HG03378 (cell line): Measurements from ENCODE around the gene NIP7.

Experiments
- ATAC-seq: cut with Tn5 transposase; IDR thresholded peaks from one replicate; pipeline ENCODE4 v1.9.1; 2021; ENCODE audit warnings: mild to moderate bottlenecking, moderate library complexity; ENCODE audit not compliant: unreplicated experiment

NIP7 gene

DNA sequence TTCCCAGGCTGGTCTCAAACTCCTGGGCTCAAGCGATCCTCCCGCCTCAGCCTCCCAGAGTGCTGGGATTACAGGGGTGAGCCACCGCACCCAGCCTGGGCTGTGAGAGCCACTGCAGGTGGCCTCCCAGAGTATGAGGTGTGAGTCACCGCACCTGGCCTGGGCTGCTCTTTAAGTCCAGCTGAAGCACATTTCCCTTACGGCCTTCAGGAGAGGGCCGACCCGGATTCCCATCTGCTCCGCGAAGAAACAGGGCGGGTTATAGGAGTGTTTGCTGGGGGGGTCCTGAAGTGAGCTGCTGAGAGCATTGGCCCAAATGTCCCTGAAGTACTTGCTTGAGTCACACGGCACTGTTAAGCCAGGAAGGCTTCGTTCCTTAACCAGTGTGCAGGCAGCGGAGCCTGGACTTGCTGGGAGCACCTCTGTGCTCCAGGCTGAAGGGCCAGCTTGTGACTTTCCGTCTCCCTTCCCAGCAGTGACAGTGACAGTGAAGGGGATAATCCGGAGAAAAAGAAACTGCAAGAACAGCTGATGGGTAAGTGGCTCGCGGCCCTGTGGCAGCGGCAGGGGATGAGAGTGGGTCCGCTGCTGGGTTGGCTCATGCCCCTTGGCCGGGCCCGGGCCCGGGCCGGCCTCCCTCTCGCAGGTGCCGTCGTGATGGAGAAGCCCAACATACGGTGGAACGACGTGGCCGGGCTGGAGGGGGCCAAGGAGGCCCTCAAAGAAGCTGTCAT, 21.2 kb upstream of the NIP7 start:
- ATAC-seq: no peak

DNA sequence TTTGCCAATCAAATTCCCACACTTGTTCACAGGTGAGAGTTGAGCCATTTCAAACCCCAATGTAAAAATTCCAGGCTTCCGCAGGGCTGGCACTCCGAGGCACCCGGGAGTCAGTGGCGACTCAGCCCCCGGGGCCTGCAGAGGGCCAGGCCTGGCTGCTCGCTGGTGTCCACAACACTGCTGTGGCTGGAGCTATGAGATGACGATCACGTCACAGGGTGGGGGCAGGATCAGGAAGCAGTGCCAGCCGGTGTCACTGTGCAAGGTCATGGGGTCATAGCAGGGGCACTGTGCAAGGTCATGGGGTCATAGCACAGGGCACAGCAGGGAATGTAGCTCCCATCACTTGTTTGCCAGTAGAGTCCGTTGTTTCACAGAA, 20.7 kb upstream of the NIP7 start:
- no peak for ATAC-seq

DNA sequence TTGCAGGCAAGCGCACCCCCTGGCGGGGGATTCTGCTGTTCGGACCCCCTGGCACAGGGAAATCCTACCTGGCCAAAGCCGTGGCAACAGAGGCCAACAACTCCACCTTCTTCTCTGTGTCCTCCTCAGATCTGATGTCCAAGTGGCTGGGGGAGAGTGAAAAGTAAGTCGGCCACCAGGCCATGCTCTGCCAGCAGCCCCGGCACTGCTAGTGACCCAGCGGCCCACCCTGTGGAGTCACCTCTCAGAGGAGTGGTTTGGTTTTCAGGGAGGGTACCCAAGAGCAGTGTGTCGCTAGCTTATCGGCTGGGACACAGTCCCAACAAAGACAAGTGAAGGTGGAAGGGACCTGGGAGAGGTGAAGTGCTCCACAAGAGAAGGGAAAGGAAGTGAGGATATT, 20.2 kb upstream of the NIP7 start:
- ATAC-seq: no peak

DNA sequence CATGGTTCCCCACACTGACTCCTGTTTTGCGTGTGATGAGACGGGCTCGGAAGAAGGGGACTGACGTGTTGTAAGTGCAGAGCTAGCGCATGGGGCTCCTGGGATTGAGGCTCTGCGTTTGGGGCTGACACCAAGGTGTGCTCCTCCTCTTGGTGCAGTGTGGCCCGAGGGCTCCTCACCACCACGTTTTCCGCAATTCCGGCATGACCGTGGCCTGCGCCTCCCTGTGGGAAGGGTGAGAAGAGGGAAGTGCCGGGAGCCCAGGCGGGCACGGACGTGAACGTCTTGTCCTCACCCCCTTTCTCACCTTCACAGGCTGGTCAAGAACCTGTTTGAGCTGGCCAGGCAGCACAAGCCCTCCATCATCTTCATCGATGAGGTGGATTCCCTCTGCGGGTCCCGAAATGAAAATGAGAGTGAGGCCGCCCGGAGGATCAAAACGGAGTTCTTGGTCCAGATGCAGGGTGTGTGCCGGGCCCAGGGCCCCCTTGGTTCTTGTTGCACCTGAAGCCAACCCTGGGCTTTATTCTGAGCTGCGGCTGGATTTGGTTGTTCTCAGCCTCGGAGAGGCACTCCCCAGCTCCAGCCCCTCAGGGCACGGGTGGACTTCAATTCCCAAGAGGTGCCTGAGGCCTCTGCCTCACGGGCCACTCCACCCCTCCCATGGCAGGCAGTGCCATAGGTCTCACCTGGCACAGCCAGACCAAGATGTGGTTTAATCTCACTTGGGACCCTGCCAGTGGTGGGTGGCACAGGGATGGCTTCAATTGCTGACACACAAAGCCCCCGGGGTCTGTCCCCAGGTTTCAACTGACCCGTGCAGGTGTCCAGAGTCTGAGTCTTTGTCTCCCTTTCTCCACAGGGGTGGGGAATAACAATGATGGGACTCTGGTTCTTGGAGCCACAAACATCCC, 19.5 kb upstream of the NIP7 start:
- no peak for ATAC-seq

DNA sequence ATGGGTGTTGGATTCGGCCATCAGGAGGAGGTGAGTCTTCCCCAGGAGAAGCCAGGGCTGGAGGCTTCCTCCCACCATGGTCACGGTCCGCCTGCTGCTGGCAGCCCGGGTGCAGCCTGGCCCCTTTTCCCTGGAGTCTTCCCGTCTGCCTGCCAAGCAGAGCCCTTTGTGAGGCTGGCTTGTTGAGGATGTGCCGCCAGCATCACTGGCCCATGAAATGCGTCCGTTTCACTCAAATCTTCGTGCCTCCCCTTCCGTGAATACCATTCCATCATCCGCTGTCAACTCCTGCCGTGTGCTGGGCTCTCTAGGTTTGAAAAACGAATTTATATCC, 18.9 kb upstream of the NIP7 start:
- ATAC-seq: no peak

DNA sequence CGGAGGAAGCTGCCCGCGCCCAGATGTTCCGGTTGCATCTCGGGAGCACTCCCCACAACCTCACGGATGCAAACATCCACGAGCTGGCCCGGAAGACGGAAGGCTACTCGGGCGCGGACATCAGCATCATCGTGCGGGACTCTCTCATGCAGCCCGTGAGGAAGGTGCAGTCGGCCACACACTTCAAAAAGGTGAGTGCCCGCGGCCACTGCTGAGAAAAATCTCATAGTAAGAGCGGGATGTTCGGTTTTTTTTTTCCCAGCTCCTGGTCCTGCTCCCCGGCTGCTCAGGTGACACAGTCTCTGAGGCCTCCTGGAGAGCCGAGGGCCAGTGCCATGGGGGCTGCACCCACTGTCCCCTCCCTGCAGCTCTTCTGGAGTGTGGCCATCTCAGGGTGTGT, 18.5 kb upstream of the NIP7 start:
- no peak for ATAC-seq

DNA sequence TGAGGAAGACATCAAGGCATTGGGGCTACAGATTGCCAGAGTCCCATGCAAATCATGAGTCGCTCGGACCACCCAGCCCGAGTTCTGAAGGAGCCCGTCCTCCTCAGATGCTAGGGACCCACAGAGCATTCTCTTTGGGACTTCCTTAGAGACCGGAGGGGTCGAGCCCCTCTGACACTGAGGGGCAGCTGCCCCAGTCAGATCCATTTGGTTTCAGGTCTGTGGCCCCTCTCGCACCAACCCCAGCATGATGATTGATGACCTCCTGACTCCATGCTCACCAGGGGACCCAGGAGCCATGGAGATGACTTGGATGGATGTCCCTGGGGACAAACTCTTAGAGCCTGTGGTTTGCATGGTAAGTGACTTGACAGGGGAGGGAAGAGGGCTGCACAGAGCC, 17.2 kb upstream of the NIP7 start:
- ATAC-seq: no peak

DNA sequence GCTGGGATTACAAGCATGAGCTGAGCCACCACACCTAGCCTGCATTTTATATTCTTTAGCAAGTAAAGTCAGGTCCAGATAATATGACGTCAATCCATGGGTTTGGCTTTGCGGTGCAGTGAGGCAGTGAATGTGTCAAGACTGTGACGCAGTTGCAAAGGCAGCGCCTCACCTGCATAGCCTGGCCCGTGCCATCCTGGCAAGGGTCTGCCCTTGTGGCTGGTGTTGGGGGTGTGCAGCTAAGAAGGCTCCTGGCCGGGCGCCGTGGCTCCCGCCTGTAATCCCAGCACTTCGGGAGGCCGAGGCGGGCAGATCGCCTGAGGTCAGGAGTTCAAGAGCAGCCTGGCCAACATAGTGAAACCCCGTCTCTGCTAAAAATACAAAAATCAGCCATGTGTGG, 16.2 kb upstream of the NIP7 start:
- ATAC-seq: no peak

DNA sequence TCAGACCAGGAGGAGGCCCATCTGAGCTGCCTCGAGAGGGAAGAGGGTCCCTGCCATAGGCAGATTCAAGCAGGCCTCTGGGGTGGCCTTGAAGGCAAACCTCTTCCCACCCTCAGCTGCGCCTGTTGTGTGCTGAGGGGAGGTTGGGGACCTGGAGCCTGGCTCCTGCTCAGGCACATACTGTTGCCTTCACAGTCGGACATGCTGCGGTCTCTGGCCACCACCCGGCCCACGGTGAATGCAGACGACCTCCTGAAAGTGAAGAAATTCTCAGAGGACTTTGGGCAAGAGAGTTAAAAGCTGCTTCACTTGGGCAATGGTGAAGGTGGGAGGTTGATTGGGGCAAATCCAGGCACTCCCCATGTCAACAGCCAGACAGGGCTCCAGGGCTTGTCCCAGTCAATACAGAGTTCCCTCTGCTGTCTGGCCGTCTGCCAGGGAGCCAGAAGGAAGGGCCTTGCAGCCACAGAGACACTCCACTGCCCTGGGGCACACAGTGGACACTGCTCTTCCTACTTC, 15.5 kb upstream of the NIP7 start:
- ATAC-seq: no peak

DNA sequence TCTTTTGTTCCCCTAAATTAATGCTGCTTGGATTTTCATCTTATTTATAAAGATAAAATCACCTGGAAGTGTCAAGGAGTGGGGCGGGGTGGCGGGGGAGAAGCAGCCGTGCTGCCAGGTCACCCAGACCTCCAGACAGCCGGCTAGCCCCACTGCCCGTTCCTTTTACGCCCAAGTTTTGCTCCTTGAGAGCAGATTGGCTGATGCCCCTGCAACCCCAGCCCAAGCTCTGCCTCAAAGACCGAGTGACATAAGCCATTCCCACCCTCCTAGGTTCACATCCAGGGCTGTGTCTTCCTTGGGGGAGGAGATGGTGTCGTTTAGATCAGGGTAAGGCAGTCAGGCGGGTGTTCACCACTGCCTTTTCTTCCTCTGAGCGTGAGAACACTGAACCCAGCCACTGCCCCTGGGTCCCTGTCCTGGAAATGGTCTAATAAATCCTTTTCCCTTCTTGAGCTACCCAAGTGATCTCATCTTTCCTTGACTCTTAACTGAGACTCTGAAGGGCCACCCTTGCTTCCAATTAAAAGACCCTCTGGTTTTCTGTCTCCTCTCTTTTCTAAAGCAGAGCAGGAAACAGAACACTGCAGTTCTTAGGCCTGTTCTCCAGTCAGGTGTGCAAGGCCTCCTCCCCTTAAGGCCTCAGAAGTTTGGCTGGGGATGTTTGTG, 14.9 kb upstream of the NIP7 start:
- ATAC-seq: no peak

DNA sequence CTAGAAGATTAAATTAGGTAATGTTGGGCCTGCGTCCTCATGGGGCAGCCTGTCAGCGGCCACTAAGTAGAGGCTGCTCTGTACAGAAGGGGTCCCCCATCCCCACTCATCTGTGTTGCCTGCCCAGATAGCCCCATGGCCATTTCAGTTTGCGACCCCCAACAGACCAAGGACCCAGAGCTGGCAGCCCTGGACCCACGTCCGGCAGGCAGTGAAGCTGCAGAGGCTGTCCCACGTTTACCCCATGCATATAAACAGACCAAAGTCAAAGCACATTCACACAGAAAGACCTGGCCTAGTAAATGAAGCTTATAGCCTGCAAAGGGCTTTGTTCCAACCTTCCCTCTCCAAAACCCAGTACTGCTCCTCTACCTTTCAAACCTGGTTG, 13.8 kb upstream of the NIP7 start:
- no peak for ATAC-seq

DNA sequence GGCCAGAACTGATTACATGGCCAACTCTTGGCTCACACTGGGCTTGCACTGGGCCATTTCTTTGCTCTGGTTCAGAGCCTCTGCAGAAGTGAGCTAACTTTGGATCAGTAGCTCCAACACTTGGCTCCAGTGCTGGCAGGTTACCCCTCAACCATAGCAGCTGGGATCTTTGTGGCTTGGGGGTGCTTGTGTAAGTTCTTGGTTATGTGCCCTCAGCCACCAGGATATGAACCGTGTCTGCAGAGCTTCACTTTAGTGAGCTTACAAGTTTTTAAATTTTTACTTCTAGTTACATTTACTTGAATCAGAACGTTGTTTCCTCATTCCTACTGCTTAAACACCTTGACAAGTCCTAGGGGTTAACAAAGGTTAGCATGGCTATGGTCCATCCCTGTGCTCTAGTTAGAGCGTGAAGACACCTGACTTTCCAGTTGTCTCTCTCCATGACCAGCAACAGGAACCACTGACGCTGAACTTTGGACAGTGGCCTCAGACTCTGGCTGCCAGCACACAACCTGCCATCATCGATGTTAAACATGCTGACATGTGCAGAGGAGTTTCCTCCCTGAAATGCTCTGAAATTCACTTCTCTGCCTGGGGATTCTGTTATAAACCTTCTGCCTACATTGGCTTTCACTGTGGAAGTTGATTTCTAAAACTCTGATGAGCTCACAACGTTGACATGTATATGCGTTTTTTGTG, 13.2 kb upstream of the NIP7 start:
- ATAC-seq: no peak

DNA sequence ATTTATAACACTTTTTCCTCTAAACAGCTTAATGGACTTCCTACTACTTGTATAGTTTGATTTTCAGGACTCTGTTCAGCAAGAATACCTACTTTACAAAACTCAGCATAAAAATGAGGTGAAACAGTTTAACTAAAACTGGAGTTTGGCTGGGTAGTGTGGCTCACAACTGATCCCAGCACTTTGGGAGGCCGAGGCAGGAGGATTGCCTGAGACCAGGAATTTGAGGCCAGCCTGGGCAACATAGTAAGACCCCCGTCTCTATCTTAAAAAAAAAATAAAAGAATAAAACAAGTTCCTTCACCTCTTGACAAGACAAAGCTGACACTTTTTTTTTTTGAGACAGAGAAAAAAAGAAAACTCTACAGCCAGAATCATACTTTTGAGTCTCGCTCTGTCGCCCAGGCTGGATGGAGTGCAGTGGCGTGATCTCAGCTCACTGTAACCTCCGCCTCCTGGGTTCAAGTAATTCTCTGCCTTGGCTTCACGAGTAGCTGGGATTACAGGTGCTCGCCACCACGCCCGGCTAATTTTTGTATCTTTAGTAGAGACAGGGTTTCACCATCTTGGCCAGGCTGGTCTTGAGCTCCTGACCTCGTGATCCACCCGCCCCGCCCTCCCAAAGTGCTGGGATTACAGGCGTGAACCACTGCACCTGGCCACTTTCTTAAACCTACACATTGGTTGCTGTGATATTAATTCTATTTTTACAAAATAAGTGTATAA, 11.8 kb upstream of the NIP7 start:
- ATAC-seq: no peak

DNA sequence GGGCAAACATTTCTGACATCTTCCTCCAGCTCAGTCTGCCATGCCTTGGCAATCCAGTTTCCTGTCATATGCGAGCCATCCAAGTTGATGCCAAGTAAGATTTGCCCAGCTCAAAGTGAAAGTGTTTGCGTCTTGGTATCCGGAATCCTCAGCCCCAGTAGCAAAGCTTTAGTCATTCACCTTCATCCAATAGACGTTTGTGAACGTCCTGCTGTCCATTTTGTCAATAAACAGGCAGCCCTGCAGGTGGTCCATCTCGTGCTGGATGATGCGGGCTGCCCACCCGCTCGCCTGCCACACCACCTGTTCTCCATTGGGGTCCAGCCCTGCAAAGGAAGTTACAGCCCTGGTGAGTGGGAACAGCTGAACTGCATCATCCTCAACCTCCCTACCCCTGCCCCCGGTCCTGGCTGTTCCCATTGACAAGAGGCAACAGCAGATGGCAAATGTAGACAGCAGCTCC, 10.7 kb upstream of the NIP7 start:
- ATAC-seq: no peak

DNA sequence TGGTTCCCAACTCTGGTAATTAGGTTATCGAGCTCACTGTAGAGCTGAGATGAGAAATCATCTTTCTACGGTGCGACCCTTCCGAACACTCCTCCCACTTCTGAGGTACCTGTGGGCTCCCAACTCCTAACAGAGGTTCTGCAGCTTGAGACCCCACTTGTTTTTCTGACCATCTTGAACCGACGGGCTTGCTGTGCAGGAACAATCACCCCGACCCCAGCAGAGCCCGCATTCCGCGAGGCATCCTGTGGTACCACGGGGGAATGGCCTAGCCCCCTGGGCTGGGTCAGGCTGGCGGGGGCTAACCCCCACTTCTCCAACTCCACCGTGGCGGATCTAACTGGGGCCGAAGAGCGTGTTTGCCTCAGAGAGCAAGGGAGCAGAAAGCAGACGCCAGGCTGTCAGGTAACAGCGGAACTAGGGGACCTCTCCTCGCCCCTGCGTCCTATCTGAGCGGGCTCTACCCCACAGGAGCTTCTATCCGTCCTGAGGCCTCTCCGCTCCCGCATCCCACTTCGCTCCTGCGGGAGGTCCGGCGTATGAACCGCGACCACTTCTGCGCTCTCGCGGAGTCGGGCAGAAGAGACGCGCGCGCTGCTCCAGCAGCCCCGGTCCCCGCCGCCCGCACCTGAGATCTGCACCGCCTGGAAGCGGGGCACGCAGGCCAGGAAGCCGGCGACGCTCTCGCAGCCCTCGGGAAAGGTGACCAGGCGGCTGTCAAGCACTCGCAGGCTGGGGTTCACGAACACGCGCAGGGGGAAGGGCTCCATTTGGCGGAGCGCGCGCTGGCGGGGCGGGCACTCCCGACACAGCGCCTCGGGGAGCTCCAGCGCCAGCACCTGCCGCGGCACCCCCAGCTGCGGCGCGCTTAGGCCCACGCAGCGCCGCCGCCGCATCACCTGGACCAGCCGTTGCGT, 9.9 kb upstream of the NIP7 start:
- ATAC-seq: no peak

DNA sequence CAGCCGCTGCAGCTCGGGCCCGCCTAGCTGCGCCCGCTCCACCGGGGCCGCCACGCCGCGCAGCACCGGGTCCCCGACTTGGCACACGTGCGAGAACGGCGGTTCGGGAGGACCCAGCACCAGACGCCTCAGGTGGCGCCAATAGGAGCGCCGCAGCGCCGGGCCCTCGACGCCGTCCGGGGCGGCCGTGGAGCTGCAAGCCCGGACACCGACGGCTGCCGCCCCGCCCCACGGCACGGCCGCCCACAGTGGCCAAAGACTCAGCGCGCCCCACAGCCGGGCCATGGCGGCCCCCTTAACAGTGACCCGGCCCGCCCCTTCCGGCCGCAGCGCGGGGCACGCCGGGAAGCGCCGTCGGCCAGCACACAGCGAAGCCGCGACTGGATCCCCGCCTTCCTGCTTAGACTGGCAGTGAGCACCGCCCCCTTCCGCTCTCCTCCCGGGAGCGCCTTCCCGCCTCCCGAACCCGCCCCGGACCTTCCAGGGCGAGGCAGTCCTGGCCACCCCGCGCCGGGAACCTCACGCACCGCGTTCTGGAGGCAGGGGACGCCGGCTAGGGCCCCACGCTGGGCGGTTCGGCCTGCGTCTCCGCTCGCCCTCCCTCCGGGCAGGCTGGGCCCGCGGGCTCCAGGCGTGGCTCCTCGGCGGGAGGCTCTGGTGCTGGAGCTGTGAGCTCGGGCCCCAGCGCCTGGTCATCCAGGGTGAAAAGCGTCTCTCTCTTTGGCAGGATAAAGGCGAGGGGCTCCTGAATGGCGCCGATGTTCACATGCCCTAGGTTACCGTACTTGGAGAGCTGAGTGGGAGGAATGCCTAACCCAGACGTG, 9.1 kb upstream of the NIP7 start, which contains the start of gene PDF:
PDF (minus strand) TSS at position 303 of the 824 bp plus-strand sequence; CDS start at position 285, 18 bp downstream.
- ATAC-seq: peak; percentile 78

DNA sequence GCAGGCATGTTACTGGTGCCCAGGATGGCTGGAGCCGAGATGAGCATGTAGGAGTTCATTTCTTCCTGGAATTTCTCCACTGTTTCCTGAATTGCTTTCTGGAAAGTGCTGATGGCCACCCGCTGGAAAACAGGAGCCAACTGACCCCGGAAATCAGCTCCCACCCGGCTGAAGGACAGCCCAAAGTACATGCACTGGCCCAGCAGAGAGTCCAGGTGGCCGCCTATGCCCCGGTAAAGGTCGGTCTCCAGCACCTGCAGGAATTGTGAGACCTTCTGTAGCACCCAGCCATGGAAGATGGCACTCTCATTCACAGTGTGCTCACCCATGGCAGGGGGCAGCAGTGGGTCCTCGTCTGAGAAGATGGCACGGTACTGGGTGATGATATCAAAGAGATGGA, 4.9 kb upstream of the NIP7 start:
- no peak for ATAC-seq

DNA sequence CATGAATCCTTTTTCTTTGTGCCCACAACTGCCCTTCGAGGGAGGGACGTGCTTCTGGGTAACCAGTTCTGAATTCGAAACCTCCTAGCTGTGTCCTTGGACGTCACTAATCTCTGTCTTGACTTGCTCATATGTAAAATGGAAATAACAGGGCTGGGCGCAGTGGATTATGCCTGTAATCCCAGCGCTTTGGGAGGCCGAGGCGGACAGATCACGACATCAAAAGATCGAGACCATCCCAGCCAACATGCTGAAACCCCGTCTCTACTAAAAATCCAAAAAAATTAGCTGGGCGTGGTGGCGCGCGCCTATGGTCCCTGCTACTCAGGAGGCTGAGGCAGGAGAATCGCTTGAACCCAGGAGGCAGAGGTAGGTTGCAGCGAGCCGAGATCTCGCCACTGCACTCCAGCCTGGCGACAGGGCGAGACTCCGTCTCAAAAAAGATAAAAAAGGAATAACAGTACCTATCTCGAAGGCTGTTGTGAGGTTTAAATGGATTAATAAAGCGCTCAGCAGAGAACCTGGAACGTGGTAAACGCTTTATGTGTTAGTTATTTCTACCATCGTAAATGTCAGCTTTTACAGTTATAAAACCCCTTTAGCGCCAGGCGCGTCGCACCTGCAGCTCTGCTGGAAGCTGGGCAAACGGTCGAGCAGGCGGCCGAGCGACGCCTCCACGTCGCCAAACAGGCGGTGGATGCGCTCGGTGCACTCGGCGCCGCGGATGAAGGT, 849 bp upstream of the NIP7 start:
- no peak for ATAC-seq
